A673 (cell line): ENCODE measurements around the gene MLANA.

Source experiments
- EZH2 ChIP-seq: fragments of 200-600 bp; sonication (generic); IDR thresholded peaks from 2 replicates; pipeline ENCODE4 v1.6.1; 2017; ENCODE audit warnings: borderline replicate concordance, low read depth, mild to moderate bottlenecking, mixed read lengths, antibody characterized with exemption, low read length; ENCODE audit not compliant: poor library complexity, severe bottlenecking
- TF ChIP-seq, protein P1 (sequence below): fragments of 300-800, 200-600 bp; sonication (generic); conservative IDR thresholded peaks from 2 replicates; pipeline ENCODE4 v1.5.1; 2017; ENCODE audit warnings: low read depth, mild to moderate bottlenecking, antibody characterized with exemption, low read length, moderate library complexity, mixed read lengths

DNA sequence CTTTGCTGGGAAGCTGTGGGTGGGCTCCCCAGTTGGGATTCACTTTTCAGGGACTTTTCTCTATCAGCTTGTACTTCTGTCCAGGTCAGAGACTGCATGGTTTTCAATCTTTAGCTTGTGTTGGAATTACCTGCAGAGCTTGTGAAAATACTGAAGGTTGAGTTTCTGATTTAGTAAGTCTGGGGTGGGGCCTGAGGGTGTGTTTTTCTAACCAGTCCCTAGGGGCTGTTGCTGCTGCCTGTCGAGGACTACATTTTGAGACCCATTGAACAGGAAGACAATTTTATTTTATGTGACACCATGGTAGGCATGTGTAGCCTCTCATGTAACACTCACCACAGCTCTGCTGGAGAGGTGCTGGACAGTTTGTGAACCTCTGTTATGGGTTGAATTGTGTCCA lies 14.7 kb upstream of the MLANA start:
- TF ChIP-seq, protein P1, sequence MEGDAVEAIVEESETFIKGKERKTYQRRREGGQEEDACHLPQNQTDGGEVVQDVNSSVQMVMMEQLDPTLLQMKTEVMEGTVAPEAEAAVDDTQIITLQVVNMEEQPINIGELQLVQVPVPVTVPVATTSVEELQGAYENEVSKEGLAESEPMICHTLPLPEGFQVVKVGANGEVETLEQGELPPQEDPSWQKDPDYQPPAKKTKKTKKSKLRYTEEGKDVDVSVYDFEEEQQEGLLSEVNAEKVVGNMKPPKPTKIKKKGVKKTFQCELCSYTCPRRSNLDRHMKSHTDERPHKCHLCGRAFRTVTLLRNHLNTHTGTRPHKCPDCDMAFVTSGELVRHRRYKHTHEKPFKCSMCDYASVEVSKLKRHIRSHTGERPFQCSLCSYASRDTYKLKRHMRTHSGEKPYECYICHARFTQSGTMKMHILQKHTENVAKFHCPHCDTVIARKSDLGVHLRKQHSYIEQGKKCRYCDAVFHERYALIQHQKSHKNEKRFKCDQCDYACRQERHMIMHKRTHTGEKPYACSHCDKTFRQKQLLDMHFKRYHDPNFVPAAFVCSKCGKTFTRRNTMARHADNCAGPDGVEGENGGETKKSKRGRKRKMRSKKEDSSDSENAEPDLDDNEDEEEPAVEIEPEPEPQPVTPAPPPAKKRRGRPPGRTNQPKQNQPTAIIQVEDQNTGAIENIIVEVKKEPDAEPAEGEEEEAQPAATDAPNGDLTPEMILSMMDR, result no peak
- TF ChIP-seq EZH2, result no peak
